ENCODE results near the gene SGSH.

GRCh38 chr17:80176757-80177156 lies 43.4 kb downstream of the SGSH start:
- TF ChIP-seq, protein P1, sequence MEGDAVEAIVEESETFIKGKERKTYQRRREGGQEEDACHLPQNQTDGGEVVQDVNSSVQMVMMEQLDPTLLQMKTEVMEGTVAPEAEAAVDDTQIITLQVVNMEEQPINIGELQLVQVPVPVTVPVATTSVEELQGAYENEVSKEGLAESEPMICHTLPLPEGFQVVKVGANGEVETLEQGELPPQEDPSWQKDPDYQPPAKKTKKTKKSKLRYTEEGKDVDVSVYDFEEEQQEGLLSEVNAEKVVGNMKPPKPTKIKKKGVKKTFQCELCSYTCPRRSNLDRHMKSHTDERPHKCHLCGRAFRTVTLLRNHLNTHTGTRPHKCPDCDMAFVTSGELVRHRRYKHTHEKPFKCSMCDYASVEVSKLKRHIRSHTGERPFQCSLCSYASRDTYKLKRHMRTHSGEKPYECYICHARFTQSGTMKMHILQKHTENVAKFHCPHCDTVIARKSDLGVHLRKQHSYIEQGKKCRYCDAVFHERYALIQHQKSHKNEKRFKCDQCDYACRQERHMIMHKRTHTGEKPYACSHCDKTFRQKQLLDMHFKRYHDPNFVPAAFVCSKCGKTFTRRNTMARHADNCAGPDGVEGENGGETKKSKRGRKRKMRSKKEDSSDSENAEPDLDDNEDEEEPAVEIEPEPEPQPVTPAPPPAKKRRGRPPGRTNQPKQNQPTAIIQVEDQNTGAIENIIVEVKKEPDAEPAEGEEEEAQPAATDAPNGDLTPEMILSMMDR (IDR thresholded peaks at IDR 0.05), result no peak
- TF ChIP-seq POLR2A (IDR thresholded peaks at IDR 0.05), result no peak

Measured in testis (tissue), 2 donors.